ENCODE measurements around the gene VEZT.
A peak's percentile ranks its signal among the peaks of the same experiment; 100 is the strongest.

The VEZT gene

GRCh38 chr12:95243497-95244183 lies 26.0 kb downstream of the VEZT start:
- POLR2A ChIA-PET: no interaction called here

DNA sequence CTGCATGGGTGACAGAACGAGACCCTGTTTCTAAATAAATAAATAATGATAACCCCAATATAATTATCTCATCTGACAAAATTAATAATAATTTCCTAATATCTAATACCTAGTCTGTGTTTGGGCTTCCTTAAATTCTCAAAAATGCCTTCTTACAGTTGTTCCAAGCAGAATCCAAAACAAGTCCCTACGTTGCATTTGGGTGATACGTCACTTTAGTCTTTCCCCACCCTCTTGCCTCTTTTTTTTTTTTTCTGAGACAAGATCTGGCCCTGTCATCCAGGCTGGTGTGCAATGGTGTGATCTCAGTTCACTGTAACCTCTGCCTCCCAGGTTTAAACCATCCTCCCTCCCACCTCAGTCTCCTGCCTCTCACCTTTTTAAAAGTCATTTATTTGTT lies 26.7 kb downstream of the VEZT start:
- ChIA-PET POLR2A (no interaction called here), CTCF (no interaction called here)
- DNase-seq (ENCODE audit: extremely low spot score): no peak
- TF ChIP-seq FOXA1 (IDR thresholded peaks at IDR 0.05): no peak
- TF ChIP-seq ELF4 (IDR thresholded peaks at IDR 0.05): no peak
- no peak for TF ChIP-seq TARDBP (IDR thresholded peaks at IDR 0.05)
- no peak for TF ChIP-seq ARNT (IDR thresholded peaks at IDR 0.05)
- TF ChIP-seq L3MBTL2 (conservative IDR thresholded peaks at IDR 0.05): no peak
- TF ChIP-seq FOXM1 (IDR thresholded peaks at IDR 0.05; ENCODE audit: borderline replicate concordance): no peak
- no peak for TF ChIP-seq ZNF384 (IDR thresholded peaks at IDR 0.05)
- TF ChIP-seq CTBP1 (IDR thresholded peaks at IDR 0.05; ENCODE audit: borderline replicate concordance): no peak
- TF ChIP-seq PKNOX1 (IDR thresholded peaks at IDR 0.05): no peak
- no peak for TF ChIP-seq SP1 (IDR thresholded peaks at IDR 0.05)
- TF ChIP-seq NFRKB (IDR thresholded peaks at IDR 0.05): no peak
- no peak for TF ChIP-seq SUZ12 (IDR thresholded peaks at IDR 0.05)

More at GRCh38 chr12:95243497-95244183, 26.0 kb downstream of the VEZT start:
- CTCF ChIA-PET: interaction anchor here (0.6 kb wide), 1 partner anchor 17 kb away, joined by 4 read pairs; no protein-coding TSS in a partner anchor
- DNase-seq (ENCODE audit: extremely low spot score): no peak
- TF ChIP-seq SUZ12 (IDR thresholded peaks at IDR 0.05) (no peak), CTBP1 (IDR thresholded peaks at IDR 0.05; ENCODE audit: borderline replicate concordance) (no peak), ZNF384 (IDR thresholded peaks at IDR 0.05) (no peak), FOXK2 (IDR thresholded peaks at IDR 0.05) (no peak), SP1 (IDR thresholded peaks at IDR 0.05) (no peak), TARDBP (IDR thresholded peaks at IDR 0.05) (no peak), FOXM1 (IDR thresholded peaks at IDR 0.05; ENCODE audit: borderline replicate concordance) (no peak), ARNT (IDR thresholded peaks at IDR 0.05) (no peak), PKNOX1 (IDR thresholded peaks at IDR 0.05) (no peak), L3MBTL2 (conservative IDR thresholded peaks at IDR 0.05) (no peak), LEF1 (IDR thresholded peaks at IDR 0.05; ENCODE audit: borderline replicate concordance) (no peak), HDGF (IDR thresholded peaks at IDR 0.05; ENCODE audit: borderline replicate concordance) (no peak), ELF4 (IDR thresholded peaks at IDR 0.05) (no peak), FOXA1 (IDR thresholded peaks at IDR 0.05) (no peak), BHLHE40 (IDR thresholded peaks at IDR 0.05; ENCODE audit: borderline replicate concordance) (no peak), NFRKB (IDR thresholded peaks at IDR 0.05) (no peak)

DNA sequence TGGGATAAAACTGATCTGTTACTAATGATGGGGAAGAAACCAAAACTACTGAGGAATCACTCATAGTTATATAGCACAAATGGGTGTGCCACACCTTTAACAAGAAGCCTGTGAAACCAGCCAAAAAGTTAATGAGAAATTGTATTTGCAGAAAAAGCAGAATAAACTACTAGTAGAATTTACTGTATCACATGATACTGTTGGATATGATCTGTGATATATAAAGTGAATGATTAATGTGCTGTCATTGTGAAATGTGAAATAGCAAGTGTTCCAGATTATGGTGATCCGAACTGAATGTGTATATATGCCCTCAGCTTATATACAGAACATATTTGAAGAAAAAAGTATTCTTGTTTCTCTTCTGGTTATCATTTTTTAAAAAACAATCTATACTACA lies 30.5 kb downstream of the VEZT start:
- TF ChIP-seq PKNOX1 (IDR thresholded peaks at IDR 0.05): peak; percentile 60
- no peak for TF ChIP-seq ELF4 (IDR thresholded peaks at IDR 0.05)
- POLR2A ChIA-PET: no interaction called here
- CTCF ChIA-PET: no interaction called here
- no peak for DNase-seq (ENCODE audit: extremely low spot score)

DNA sequence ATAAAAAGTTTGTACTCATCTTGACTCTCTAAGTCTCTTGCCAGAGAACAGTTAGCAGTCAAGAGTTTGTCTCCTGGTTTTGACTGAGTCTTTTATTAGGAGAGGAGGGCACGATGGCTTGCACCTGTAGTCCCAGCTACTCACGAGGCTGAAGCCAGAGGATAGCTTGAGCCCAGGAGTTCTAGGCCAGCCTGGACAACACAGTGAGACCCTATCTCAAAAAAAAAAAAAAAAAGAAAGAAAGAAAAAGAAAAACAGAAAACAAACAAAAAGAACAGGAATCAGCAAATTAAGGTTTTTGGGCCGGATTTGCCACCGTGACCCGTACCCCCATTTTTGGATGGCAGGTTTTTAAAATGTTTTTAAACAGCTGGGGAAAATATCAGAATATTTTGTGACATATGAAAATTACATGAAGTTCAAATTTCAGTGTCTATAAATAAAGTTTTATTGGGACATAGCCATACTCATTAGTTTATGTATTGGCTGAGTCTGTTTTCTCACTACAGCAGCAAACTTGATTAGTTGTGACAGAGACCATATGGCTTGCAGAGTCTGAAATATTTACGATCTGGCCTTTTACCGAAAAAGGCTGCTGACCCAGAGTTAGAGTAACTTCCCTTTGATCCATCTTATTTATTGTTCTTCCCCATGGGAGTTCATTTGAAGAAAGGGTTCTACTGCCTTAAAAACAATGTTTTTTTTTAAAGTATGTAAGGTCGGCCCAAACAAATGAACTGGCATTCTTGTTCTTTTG lies 31.2 kb downstream of the VEZT start:
- TF ChIP-seq SUZ12 (IDR thresholded peaks at IDR 0.05) (no peak), ZNF384 (IDR thresholded peaks at IDR 0.05) (peak; percentile 78), PKNOX1 (IDR thresholded peaks at IDR 0.05) (peak; percentile 21; the same call in 1 of the 2 replicates), FOXA1 (IDR thresholded peaks at IDR 0.05) (no peak), BHLHE40 (IDR thresholded peaks at IDR 0.05; ENCODE audit: borderline replicate concordance) (no peak), NFRKB (IDR thresholded peaks at IDR 0.05) (no peak)
- CTCF ChIA-PET: no interaction called here
- DNase-seq (ENCODE audit: extremely low spot score): peak; percentile 11
- POLR2A ChIA-PET: no interaction called here

DNA sequence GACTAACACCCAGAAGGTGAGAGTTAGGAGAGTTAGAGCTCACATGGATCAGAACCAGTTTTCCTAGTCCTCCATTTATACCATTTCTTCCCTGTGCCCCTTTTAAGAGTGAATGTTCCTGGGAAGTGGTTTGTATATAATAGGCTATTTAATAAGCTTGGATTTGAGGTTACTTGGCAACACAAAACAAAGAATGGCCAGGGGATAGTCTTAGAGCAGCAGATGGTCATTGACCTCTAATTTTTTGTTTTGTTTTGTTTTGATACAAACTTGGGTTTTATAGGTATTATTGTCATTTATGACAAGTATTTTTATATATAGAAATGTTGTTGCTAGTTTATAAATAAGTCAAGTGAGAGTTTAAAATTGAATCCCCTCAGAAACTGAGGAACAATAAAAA lies 35.8 kb downstream of the VEZT start:
- TF ChIP-seq HDGF (IDR thresholded peaks at IDR 0.05; ENCODE audit: borderline replicate concordance) (no peak), SP1 (IDR thresholded peaks at IDR 0.05) (no peak), ZNF384 (IDR thresholded peaks at IDR 0.05) (no peak)
- ChIA-PET CTCF (no interaction called here), POLR2A (interaction anchor here (0.6 kb wide), 1 partner anchor 36 kb away, joined by 3 read pairs; the partner anchor contains the start of genes FGD6 and VEZT)
- no peak for DNase-seq (ENCODE audit: extremely low spot score)

- DNase-seq (ENCODE audit: extremely low spot score): no peak
- POLR2A ChIA-PET: no interaction called here
- CTCF ChIA-PET: no interaction called here
Observed at GRCh38 chr12:95257541-95257940, 39.9 kb downstream of the VEZT start.

More at GRCh38 chr12:95257541-95257940, 39.9 kb downstream of the VEZT start:
- TF ChIP-seq ELF4 (IDR thresholded peaks at IDR 0.05) (no peak), SUZ12 (IDR thresholded peaks at IDR 0.05) (no peak), FOXK2 (IDR thresholded peaks at IDR 0.05) (no peak), ARNT (IDR thresholded peaks at IDR 0.05) (no peak), CTBP1 (IDR thresholded peaks at IDR 0.05; ENCODE audit: borderline replicate concordance) (no peak), BHLHE40 (IDR thresholded peaks at IDR 0.05; ENCODE audit: borderline replicate concordance) (no peak), ZNF384 (IDR thresholded peaks at IDR 0.05) (no peak), SP1 (IDR thresholded peaks at IDR 0.05) (no peak), NFRKB (IDR thresholded peaks at IDR 0.05) (no peak), FOXM1 (IDR thresholded peaks at IDR 0.05; ENCODE audit: borderline replicate concordance) (no peak), LEF1 (IDR thresholded peaks at IDR 0.05; ENCODE audit: borderline replicate concordance) (no peak), HDGF (IDR thresholded peaks at IDR 0.05; ENCODE audit: borderline replicate concordance) (no peak), PKNOX1 (IDR thresholded peaks at IDR 0.05) (no peak)
